Measurements from ENCODE around the gene BMP7.

The BMP7 gene

DNA sequence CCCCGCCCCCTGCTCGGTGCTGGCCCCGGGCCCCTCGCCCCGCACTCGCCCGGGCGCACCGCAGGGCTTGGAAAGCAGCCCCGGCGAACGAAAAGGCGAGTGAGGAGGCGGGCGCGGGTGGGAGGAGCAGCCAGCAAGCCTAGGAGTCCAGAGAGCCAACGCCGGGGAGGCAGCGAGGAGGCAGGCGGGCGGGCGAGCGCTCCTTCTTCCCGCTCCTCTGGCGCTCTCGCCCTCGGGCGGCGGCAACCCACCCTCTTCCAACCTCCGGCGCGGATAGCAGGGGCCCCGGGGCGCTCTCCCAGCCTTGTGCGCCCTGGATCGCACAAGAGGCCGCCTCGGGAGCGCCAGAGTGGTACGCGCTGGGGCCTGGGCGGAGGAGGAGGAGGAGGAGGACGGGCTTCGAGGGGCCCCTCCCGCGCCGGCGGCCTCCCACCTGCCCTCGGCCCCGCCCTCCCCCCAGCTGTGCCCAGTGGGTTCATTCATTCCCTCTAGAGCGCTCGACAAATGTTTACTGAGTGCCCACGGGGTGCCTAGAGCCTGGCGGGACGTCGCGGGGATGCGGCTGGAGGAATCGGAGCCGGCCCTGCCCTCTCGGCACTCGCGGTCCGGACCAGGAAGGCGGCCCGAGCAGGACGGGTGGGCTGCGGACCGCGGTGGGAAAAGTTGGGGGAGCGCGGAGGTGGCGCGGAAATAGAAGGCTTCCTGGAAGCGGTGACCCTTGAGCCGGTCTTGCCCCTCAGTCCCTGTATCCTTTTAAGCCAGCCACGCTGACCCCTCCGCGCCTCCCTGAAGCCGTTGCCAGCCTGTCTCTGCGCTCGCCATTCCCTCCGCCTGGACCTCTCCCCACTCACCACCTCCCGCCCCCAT is at the start of gene BMP7:
BMP7 (minus strand) TSS at position 351 of the 867 bp plus-strand sequence. CDS start 519 bp downstream, outside the sequence.
- no peak for TF ChIP-seq GATA2 (IDR thresholded peaks at IDR 0.05; ENCODE audit: low read depth, low read length)
- TF ChIP-seq GATA3 (IDR thresholded peaks at IDR 0.05; ENCODE audit: low read depth, low read length), result no peak

DNA sequence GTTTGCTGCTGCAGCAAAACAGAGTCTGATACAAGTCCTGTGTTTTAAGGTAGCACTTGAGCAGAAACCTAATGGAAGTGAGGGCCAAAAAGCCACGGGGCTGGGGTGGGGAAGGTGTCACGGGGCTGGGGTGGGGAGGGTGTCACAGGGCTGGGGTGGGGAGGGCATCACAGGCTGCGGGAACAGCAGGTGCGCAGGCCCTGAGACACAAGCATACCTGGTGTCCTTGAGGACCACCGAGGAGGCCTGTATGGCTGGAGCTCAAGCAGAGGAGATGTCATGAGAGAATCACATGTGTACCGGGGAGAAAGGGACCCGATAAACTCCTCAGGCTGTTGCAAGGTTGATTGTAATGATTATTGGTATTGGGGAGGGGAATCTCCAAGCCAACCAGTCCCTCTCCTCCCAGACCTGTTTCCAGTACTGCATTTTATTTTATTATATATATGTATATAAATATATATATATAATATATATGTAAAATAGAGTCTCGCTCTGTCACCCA is 49.6 kb upstream of the BMP7 start:
- TF ChIP-seq GATA3 (IDR thresholded peaks at IDR 0.05; ENCODE audit: low read depth, low read length), result no peak
- TF ChIP-seq GATA2 (IDR thresholded peaks at IDR 0.05; ENCODE audit: low read depth, low read length), result no peak

DNA sequence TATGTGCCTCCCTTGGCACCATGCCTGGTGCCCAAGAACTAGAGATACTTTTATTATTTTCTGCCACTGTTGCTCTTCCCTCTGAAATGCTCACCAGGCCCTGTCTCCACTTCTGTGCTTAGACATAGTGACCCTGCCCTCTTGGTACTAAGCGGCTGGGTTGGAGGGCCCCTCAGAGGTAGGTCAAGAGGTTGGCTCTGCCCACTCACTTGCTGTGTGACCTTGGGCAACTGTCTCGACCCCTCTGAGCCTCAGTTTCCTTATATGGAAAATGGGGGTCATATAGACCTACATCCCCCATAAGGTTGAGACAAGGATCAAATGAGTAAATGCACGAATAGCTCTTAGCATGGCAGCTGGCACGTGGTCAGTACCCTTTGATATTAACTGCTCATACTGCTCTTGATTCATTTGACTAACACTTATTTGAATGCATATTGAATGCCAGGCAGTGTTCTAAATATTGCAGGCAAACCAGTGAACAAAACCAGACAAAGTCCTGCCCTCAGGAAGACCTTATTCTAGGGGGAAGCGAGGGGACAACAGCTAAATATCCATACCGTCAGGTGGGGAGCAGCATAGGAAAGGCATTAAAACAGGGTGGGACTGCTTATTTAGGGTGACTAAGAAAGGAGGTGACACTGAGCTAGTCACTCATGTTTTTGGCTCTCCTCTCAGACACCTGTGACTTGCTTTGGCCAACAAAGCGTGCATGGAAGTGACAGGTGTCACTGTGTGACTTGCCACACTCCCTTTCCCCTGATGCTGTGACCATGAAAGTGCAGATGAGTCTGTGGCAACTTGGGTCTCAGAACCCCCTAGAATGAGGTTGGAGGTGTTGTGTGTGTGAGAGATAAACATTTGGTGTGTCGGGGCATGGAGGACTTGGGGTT is 48.9 kb upstream of the BMP7 start:
- TF ChIP-seq GATA3 (IDR thresholded peaks at IDR 0.05; ENCODE audit: low read depth, low read length) (no peak), GATA2 (IDR thresholded peaks at IDR 0.05; ENCODE audit: low read depth, low read length) (no peak)

DNA sequence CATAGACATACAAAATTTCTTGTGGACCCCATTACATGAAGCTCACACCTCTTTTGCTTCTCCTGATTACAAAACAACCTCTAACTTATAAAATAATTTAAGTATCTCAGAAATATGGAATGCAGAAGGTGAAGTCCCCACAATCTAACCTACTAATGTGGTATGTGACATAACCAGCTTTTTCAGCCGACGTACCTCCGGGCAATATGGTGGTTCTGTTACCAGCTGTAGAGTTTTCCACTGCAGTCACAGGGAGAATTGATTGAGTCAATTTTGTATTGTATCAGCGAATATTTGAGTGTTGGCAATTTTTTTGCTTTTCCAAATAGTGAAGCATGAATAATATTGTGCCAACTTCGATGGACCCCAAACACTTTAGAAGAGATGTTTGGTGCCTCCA is 47.5 kb upstream of the BMP7 start:
- TF ChIP-seq GATA2 (IDR thresholded peaks at IDR 0.05; ENCODE audit: low read depth, low read length), result no peak
- TF ChIP-seq GATA3 (IDR thresholded peaks at IDR 0.05; ENCODE audit: low read depth, low read length), result no peak

DNA sequence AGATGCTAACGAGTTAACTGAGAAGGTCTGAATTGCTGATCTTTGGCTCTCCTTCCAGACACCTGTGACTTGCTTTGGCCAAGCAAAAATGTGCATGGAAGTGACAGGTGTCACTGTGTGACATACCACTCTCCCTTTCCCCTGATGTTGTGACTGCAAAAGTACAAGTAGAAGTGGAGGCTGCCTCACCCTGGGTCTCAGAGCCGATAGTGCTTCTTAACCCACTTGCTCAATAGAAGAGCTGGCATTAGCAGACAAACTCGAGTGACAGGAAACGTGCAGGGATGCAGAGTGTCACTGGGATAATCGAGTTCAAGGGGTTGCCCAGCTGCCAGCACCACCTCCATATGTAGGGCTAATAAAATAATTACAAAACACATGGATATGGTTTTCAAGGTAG is 46.8 kb upstream of the BMP7 start:
- no peak for TF ChIP-seq GATA2 (IDR thresholded peaks at IDR 0.05; ENCODE audit: low read depth, low read length)
- no peak for TF ChIP-seq GATA3 (IDR thresholded peaks at IDR 0.05; ENCODE audit: low read depth, low read length)

DNA sequence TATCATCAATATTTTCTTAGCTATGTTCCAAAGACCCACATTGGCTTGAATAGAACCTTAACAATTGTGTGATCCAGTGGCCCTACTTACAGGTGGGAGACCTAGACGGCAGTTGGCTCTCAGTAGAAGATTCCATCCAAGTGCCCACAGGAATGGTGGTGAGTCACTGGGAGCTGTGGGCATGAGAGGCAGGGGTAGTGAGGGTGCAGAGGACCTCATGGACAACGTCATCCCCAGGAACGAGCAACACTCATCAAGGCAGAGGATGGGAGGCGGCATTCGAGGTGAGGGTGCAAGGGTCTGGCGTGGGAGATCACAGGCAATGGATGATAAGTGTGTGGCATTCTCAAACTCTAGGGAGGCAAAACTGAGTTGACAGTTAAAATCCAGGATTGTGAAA is 45.7 kb upstream of the BMP7 start:
- TF ChIP-seq GATA3 (IDR thresholded peaks at IDR 0.05; ENCODE audit: low read depth, low read length) (no peak), GATA2 (IDR thresholded peaks at IDR 0.05; ENCODE audit: low read depth, low read length) (no peak)

DNA sequence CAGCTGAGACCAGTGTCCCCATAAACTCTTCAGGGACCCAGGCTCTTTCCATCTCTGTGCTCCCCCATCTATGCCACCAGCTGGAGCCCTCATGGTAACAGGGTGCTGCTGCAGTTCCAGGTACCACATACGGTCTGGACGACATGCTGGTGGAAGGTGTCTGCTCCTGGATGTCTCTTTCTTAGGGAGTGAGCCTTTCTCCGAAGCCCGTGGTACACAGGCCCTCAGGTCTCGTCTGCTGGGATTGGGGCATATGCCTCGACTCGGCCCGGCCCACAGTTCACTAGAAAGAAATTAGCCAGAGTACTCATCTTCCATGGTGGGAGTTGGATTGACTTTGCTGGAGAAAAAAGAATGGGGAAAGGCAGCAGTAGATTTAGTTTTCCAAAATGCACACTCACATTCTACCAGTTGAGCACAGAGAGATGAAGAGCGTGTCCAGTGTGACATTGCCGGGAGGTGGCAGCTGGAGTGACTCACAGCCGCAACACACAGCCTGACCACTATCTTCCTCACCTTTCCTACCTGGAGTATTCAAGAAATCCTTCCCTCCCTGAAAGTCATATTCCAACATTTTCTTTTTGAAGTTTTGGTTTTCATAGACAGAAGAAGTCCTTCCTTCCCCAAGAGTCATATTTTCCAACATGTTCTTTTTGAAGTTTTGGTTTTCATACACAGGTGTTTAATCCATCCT is 44.5 kb upstream of the BMP7 start:
- no peak for TF ChIP-seq GATA2 (IDR thresholded peaks at IDR 0.05; ENCODE audit: low read depth, low read length)

DNA sequence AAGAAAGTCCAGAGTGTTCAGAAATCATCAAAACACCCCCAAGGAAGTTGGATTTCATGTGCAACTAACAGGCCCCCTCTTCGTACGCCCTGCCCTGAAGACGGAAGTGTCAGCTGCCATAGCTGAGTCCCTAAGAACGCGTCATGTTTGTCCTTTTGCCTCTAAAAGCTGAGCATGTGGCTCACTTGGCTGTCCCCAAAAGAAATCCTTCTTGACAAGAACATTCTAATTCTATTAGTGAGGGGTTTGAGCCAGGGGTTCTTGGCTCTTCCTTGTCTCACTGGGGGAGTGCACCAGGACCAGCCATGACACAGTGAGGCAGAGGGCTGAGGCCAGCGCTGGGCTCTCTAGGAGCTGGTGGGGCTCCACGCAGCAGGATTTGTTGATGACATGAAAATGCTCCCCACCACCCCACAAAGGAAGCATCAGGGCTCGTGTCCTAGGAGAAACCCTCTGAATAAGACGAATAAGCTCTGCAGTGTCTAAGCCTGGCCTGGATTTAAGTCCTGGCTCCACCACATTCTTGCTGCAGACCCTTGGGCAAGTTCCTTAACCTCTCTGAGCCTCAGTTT is 43.2 kb upstream of the BMP7 start:
- TF ChIP-seq GATA2 (IDR thresholded peaks at IDR 0.05; ENCODE audit: low read depth, low read length), result no peak
- TF ChIP-seq GATA3 (IDR thresholded peaks at IDR 0.05; ENCODE audit: low read depth, low read length), result no peak

DNA sequence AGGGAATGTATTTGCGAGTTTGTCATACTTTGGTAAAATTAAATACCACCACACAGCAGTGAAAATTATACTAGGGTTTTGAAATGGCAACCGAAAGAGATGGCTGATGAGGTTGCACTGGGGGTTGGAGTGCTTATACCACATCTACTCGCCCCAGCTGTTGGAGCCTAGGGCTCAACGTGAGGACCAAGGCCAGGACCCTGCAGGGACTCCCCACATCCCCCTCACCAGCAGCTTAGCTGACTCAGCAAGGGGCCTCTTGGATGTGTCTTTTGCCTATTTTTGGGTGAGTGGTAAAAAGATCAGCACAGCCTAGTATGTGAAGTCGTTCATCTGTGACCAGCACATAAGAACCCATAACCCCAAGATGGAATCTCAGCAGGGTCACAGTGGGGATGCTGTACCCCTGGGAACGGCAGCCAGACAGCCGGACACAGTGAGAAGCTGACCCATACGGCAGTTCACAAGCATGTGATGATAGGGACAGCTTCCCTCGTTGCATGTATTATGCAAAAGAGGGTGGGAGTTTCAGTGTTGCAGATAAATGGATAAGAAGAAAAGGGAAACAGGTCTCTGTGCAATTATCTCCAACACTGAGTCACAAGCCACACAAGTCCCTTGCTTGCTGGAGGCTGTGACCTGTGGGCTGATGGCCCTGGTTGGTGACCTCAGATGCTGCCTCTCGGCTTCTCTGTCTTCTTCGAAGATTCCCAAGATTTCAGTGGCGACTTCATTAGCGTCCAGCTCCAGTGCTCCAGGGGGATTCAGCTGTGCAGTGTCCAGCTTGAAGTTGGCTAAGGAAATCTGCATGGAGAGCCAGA is 42.2 kb upstream of the BMP7 start:
- TF ChIP-seq GATA2 (IDR thresholded peaks at IDR 0.05; ENCODE audit: low read depth, low read length), result no peak
- no peak for TF ChIP-seq GATA3 (IDR thresholded peaks at IDR 0.05; ENCODE audit: low read depth, low read length)

DNA sequence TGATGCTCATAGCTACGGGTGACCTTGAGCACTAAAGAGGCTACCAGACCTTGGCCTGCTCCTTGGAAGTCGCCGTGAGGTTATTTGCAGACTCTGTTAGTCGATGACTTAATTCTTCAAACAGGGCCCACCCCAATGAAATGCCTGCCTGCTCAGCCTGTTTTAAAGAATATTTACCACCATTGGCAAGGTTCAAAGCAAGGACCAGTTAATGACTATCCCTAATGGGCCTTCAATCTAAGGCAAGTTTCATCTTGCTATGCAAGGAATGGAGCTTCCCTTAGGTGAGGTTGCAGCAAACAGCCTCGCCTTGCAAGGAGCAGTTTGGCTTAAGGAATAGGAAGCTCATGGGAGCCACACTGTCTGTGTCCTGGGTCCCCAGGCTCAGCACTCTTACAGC is 40.3 kb upstream of the BMP7 start:
- TF ChIP-seq GATA3 (IDR thresholded peaks at IDR 0.05; ENCODE audit: low read depth, low read length) (no peak), GATA2 (IDR thresholded peaks at IDR 0.05; ENCODE audit: low read depth, low read length) (no peak)

DNA sequence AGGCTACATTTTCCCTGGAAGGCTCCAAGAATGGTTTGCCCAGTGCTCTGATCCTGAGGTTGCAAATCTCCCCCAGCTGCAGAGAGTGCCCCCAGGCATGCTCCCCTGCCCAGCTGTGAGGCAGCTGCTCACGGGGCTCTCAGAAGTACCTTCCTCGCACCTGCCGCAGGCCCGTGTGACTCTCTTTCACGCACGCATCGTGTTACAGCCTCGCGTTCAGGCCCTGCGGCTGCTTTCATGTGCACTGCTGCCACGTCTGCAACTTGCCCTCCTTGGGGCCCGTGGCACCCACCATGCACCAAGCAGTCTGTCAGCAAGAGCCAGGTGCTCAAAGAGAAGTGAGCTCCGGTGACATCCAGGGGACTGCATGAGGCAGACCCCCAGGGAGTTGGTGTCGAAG is 34.6 kb upstream of the BMP7 start:
- TF ChIP-seq GATA2 (IDR thresholded peaks at IDR 0.05; ENCODE audit: low read depth, low read length) (no peak), GATA3 (IDR thresholded peaks at IDR 0.05; ENCODE audit: low read depth, low read length) (no peak)

DNA sequence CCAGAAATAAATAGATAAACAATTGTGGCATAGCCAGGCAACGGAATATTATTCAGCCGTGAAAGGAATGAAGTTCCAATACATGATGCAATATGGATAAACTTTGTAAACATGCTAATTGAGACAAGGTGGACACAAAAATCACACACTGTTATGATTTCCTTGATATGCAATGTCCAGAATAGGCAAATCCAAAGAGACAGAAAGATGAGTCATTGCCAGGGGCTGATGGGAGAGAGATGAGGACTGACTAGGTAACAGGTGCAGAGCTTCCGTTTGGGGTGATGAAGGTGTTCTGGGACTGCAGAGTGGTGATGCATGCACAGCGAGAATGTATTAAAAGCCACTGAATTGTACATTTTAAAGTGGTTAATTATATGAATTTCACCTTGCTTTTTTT is 32.0 kb upstream of the BMP7 start:
- TF ChIP-seq GATA2 (IDR thresholded peaks at IDR 0.05; ENCODE audit: low read depth, low read length), result no peak
- no peak for TF ChIP-seq GATA3 (IDR thresholded peaks at IDR 0.05; ENCODE audit: low read depth, low read length)

DNA sequence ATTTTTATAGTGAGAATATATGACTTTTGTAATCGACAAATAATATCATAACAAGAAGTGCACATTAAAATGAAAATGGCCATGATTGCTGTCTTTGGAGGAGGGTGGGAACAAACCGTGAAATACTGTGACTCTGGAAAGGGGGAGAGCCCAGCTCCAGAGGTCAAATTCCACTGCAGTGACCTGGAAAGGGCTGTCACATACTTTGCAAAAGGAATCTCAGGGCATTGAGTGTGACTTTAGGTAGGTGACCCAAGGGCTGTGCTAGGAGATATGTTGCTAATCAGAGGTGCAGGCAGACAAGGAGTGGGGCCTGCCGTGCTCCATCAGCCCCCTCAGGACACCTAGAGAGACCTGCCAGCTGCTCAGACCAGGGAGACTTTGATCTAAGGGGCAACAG is 28.1 kb upstream of the BMP7 start:
- TF ChIP-seq GATA3 (IDR thresholded peaks at IDR 0.05; ENCODE audit: low read depth, low read length), result no peak
- no peak for TF ChIP-seq GATA2 (IDR thresholded peaks at IDR 0.05; ENCODE audit: low read depth, low read length)

Data from SH-SY5Y (cell line).